Right atrium auricular region (tissue), 2 donors: ENCODE measurements around the gene GGN. TPM values are rescaled to one million over a fixed set of nuclear protein-coding genes. Genes with fewer than 3 reads are reported as not detected.
A peak's percentile ranks its signal among the peaks of the same experiment; 100 is the strongest.

Experiments used
- DNase-seq: peaks from one replicate; pipeline ENCODE4 v3.0.0-alpha.2; 2019; ENCODE audit warnings: low spot score
- H3K27ac ChIP-seq, 2 donors: fragments of 200-600 bp; sonication (generic); 1 replicate in 1 of 2; 2 replicates in 1 of 2; pipeline ENCODE4 v1.5.1; 2016 to 2019
- H3K27me3 ChIP-seq, 2 donors: fragments of 200-600 bp; sonication (generic); one replicate each; pipeline versions ENCODE4 v1.5.1 to v1.6.0; 2017 to 2019
- H3K36me3 ChIP-seq: fragments of 200-600 bp; sonication (generic); one replicate; pipeline ENCODE4 v1.5.1; 2016
- H3K4me1 ChIP-seq, 2 donors: fragments of 200-600 bp; sonication (generic); one replicate each; pipeline versions ENCODE4 v1.5.1 to v1.6.0; 2017 to 2019
- H3K4me3 ChIP-seq, 2 donors: fragments of 200-600 bp; sonication (generic); 1 replicate in 1 of 2; 2 replicates in 1 of 2; pipeline ENCODE4 v1.5.1; 2017 to 2019; ENCODE audit warnings: mild to moderate bottlenecking in 1 of 2, moderate library complexity in 1 of 2
- H3K9me3 ChIP-seq, 2 donors: fragments of 200-600 bp; sonication (generic); one replicate each; pipeline ENCODE4 v1.5.1; 2019
- CTCF ChIP-seq, 2 donors: fragments of 200-600 bp; sonication (generic); IDR thresholded peaks; one replicate each; pipeline ENCODE4 v1.5.1; 2019; ENCODE audit warnings: antibody characterized with exemption in 2 of 2
- total RNA-seq, 2 donors: library from RNA; depleted of rRNA; stranded (reverse); fragments of >200 nt; gene quantifications; one replicate each; pipeline ENCODE4 v1.1.0, GENCODE V29; 2016

Gene GGN
- total RNA-seq, 2 donors from 2014 or later: 0.37 to 1.3 TPM

- H3K4me3 ChIP-seq: peak overlapping the region; percentile 47 to 57
- H3K27ac ChIP-seq: peak overlapping the region; percentile 54 to 61
- no peaks in the 10 kb centered on the region for H3K9me3 ChIP-seq
Observed at GRCh38 chr19:38386971-38387549, 774 bp downstream of the GGN start.

GRCh38 chr19:38386300-38386970, 1.4 kb downstream of the GGN start:
- Histone ChIP-seq H3K9me3 (no peaks in the 10 kb centered on the region), H3K4me3 (peak overlapping the region in 1 of 2 donors; percentile 57), H3K36me3 (peaks cover 41% of the 10 kb centered on the region), H3K27ac (no peak overlapping the region), H3K4me1 (peaks cover 0 to 46% of the 10 kb centered on the region in 2 donors), H3K27me3 (no peaks in the 10 kb centered on the region)
- no peak for DNase-seq
- TF ChIP-seq CTCF (IDR thresholded peaks at IDR 0.05): no peak

More at GRCh38 chr19:38386971-38387549, 774 bp downstream of the GGN start:
- Histone ChIP-seq H3K4me1 (peaks cover 0 to 46% of the 10 kb centered on the region in 2 donors), H3K36me3 (peaks cover 35% of the 10 kb centered on the region), H3K27me3 (no peaks in the 10 kb centered on the region)
- DNase-seq: no peak
- no peak for TF ChIP-seq CTCF (IDR thresholded peaks at IDR 0.05)

- Histone ChIP-seq H3K4me3 (no peak overlapping the region), H3K27ac (no peak overlapping the region), H3K36me3 (peaks cover 47% of the 10 kb centered on the region), H3K4me1 (peaks cover 0 to 46% of the 10 kb centered on the region in 2 donors), H3K9me3 (no peaks in the 10 kb centered on the region), H3K27me3 (no peaks in the 10 kb centered on the region)
- no peak for DNase-seq
- TF ChIP-seq CTCF (IDR thresholded peaks at IDR 0.05): no peak
Observed at GRCh38 chr19:38385804-38386257, 2.0 kb downstream of the GGN start.

- no peak overlapping the region for H3K27ac ChIP-seq
- peaks cover 53% of the 10 kb centered on the region for H3K36me3 ChIP-seq
- no peak for DNase-seq
- H3K9me3 ChIP-seq: no peaks in the 10 kb centered on the region
- no peaks in the 10 kb centered on the region for H3K27me3 ChIP-seq
- no peak overlapping the region for H3K4me3 ChIP-seq
- peaks cover 0 to 46% of the 10 kb centered on the region in 2 donors for H3K4me1 ChIP-seq
- TF ChIP-seq CTCF (IDR thresholded peaks at IDR 0.05): no peak
Observed at GRCh38 chr19:38385057-38385803, 2.6 kb downstream of the GGN start.

GRCh38 chr19:38384209-38385027, 3.4 kb downstream of the GGN start:
- Histone ChIP-seq H3K36me3 (peaks cover 62% of the 10 kb centered on the region), H3K27ac (no peak overlapping the region), H3K4me1 (peaks cover 0 to 37% of the 10 kb centered on the region in 2 donors), H3K27me3 (no peaks in the 10 kb centered on the region), H3K4me3 (no peak overlapping the region), H3K9me3 (no peaks in the 10 kb centered on the region)
- TF ChIP-seq CTCF (IDR thresholded peaks at IDR 0.05): no peak
- no peak for DNase-seq
